HG03039 (cell line): ENCODE results near the gene GJA5.
"Not testable (repeated sequence)": the region's sequence is repeated elsewhere in the genome, so short reads cannot be mapped to it uniquely, and the experiment has no call there.

Experiments
- ATAC-seq: cut with Tn5 transposase; IDR thresholded peaks from one replicate; pipeline ENCODE4 v1.9.1; 2021; ENCODE audit warnings: mild to moderate bottlenecking, moderate library complexity; ENCODE audit not compliant: unreplicated experiment

The GJA5 gene

DNA sequence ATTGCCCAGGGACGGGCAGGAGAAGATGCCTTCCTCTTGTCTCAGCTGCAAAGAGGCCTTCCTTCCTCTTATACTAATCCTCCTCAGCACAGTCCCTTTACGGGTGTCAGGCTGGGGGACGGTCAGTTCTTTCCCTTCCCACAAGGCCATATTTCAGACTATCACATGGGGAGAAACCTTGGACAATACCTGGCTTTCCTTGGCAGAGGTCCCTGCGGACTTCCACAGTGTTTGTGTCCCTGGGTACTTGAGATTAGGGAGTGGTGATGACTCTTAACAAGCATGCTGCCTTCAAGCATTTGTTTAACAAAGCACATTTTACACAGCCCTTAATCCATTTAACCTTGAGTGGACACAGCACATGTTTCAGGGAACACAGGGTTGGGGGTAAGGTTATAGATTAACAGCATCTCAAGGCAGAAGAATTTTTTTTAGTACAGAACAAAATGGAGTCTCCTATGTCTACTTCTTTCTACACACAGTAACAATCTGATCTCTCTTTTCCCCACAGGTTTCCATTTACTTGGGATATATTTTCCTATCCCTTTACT is 26.0 kb downstream of the GJA5 start:
- ATAC-seq = not testable (repeated sequence)

GRCh38 chr1:147729315-147729714 is 31.1 kb downstream of the GJA5 start:
- ATAC-seq = no peak

- no peak for ATAC-seq
Measured at GRCh38 chr1:147726168-147726567, 34.2 kb downstream of the GJA5 start.

GRCh38 chr1:147725685-147726084 is 34.7 kb downstream of the GJA5 start:
- ATAC-seq = no peak

DNA sequence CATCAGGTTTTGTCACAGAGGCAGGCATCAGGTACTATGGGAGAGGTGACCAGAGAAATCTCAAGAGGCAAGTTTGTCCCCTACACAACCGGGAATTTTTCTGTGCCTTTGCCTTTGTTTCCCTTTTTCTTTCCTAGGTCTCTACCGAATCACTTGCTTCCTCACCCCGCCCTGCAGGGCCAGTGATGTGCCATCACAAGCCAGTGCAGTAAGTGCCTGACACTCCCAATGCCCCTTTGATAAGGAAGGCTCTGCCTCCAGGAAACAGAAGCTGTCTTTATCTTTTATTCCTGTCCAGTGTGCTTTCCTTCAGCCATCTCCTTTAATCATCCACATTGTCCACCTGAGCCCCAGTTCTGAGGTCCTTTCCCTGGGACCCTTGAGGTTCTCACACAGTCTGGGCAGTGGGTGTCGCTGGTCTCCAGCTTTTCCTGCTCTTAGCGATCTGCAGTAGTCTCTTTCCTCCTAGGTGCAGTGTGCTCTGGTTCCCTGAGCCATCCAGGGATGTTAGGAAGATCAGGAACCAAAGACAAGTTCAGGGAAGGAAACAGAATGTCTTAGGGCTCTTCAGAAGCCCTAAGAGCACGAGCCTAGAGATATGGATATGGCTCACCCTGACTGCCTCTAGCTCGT is 36.6 kb downstream of the GJA5 start:
- no peak for ATAC-seq

GRCh38 chr1:147722124-147722523 is 38.3 kb downstream of the GJA5 start:
- ATAC-seq = no peak

GRCh38 chr1:147721716-147722115 is 38.7 kb downstream of the GJA5 start:
- no peak for ATAC-seq

DNA sequence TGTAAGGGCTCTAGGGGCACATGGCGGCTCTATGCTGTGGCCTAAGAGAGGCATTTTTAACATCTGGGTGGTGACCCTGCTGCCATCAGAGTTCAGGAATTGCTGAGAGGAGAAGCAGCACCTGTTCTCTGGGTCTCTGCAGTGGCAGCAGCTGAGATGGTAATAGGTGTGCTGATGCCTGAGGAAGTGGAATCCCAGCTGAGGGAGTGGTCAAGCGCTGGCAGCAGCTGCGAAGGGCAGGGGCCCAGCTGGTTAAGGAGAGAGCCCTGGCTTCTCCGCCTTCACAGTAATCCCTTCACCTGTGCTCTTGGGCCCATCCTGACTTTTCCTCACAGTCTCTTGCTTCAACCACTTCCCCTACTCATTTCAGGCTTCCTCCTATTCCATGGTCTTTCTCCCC is 39.8 kb downstream of the GJA5 start:
- ATAC-seq = no peak

DNA sequence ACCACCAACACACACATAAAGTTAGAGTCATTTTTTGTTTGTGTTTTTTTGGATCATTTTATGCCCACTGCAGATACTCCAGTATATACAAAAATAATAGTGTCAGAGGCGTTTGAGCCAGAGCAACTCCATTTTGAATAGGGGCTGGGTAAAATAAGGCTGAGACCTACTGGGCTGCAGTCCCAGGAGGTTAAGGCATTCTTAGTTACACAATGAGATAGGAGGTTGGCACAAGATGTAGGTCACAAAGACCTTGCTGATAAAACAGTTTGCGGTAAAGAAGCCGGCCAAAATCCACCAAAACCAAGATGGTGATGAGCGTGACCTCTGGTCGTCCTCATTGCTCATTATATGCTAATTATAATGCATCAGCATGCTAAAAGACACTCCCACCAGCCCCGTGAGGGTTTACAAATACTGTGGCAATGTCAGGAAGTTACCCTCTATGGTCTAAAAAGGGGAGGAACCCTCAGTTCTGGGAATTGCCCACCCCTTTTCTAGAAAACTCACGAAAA is 40.6 kb downstream of the GJA5 start:
- ATAC-seq = no peak

GRCh38 chr1:147719029-147719698 is 41.2 kb downstream of the GJA5 start:
- no peak for ATAC-seq

GRCh38 chr1:147717706-147718097 is 42.7 kb downstream of the GJA5 start:
- ATAC-seq = no peak

DNA sequence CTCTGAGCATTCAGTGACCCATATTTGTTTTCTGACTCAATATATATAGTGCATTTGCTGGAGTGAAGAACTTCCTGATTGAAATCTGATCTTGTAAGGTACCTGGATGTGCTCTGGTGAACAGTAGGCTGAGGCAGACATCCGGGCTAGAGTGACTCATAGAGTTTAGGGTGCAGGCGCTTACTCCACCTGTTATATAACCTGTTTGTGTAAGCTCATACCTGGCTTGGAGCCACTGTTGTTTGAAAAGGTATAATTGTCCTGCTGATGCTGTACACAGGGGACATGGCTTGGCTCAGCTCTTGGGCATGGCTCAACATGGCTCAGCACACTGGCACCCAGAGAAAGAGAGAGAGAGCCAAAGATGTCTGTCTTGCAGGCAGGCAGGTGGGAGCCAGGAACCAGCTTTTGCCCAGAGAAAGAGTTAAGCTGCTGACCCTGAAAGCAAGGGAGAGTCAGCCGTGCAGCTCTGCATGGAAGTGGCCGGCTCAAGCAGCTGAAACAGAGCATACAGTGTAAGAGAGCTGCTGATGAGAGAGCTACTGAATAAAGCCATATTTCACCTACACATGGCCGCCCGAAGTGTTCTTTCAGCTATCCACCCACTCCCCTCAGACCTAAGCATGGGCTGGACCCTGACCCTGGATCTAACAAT is 43.2 kb downstream of the GJA5 start:
- ATAC-seq = no peak

GRCh38 chr1:147712605-147713004 is 47.8 kb downstream of the GJA5 start:
- no peak for ATAC-seq
